HG02610 (cell line): ENCODE results near the gene FLG.
"Not testable (repeated sequence)": the region's sequence is repeated elsewhere in the genome, so short reads cannot be mapped to it uniquely, and the experiment has no call there.

Experiments used
- ATAC-seq: cut with Tn5 transposase; IDR thresholded peaks from one replicate; pipeline ENCODE4 v1.9.1; 2021; ENCODE audit warnings: mild to moderate bottlenecking, moderate library complexity; ENCODE audit not compliant: unreplicated experiment

The FLG gene

DNA sequence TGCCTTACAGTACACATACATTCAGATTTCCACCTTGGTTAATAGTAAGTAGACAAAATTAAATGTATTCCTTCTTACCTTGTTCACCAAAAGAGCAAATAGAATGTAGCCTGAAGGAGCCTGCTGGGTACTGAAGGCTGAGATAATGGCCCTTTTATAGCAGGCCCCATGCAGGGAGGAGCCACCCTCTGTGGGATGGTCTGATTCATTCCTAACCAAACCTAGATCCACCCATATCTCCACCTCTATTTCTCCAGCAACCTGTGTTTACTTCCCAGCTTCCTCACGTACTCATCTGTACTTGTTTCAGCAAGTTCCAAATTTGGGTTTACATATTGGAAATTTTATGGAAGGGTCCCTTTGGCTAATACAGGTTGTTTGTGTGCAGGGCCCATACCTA, at the start of gene FLG:
Gene FLG, minus strand, starts transcription at position 129 of the 400 bp plus-strand sequence. CDS start 9,783 bp downstream, outside the sequence.
- ATAC-seq: no peak

DNA sequence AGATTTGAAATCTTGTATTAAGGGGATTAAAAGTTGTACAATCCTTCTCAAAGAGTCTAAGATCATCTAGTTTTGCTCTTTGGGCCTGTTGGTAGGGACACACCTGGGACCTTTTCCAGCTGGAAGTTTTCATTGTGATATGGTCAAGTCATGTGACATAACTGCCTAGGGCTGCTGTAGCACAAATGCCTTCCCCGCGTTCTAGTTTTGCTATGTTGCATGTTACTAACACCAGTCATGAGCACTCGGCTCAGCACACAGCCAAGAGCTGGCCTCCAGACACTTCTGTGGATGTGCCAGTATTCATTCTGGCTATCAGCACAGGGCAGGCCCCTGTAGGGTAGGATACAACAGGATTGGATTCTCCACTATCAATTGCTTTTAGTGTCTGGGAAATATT, 49.4 kb upstream of the FLG start:
- no peak for ATAC-seq

DNA sequence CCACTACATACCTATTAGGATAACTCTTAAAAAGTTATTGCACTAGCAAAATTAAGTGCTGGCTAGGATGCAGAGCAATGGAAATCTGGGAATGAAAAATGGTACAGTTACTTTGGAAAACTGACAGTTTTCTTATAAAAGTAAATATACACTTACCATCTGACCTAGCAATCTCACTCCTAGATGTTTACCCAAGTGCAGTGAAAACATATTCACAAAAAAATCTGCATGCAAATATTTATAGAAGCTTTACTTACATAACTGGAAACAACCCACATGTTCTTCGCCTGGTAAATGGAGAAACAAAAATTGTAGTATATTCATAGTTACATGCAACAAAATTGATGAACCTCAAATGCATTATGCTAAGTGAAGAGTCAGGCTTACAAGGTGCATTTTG, 47.6 kb upstream of the FLG start:
- no peak for ATAC-seq

DNA sequence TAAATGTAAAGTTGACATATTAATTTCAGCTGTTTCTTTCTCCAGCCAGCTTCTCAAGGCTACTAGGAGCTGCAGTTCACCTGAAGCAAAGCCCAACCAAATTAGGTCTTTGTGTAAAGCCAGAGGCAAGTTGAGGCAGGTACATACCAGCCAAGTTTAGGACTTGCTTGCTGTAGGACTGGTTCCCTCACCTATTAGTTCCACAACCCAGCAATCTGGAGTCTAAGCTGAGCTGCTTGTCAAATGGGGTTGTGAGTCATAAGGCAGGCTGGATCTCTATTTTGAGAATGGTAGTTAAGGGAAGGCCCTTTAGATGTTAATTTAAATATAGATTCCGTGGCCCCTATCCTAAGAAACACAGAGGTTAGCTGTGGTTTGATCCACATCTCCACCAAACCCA, 42.4 kb upstream of the FLG start:
- ATAC-seq: no peak

DNA sequence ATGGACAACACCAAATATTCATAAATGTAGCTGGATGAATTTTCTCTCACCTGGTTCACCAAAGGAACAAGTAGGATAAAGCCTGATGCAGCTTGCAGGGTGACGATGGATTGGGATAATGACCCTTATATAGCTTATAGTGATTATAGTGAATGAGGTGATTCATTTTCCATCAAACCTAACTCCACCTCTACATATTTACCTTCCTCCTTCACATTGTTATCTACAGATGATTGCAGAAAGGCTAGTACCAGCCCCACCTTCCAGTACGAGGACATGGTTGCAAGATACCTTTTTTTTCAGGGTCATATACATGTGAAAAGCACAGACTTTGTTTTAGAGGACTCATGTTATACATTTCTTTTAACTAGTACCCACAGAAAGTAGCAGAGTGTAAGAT, 34.9 kb upstream of the FLG start, which contains the start of gene FLG2:
Gene FLG2, minus strand, starts transcription at position 101 of the 400 bp plus-strand sequence. CDS start 1,122 bp downstream, outside the sequence.
- ATAC-seq: no peak

DNA sequence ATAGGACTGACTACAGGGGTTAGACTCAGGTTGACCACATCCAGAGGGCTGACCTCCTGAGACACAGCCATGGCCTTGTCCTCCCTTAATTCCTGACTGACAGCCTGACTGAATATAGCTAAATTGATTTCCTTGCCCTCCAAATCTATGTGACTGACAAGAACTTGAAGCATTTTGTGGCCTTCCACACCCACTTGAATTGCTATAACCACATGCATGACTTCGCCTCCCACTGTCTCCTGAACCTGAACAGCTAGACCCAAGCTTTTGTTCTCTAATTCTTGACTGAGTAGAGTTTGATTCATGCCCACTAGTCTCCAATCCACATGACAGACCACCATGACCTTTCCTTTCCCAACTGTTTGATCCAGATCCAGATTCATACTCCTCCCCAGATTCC, 31.7 kb upstream of the FLG start:
- no peak for ATAC-seq

DNA sequence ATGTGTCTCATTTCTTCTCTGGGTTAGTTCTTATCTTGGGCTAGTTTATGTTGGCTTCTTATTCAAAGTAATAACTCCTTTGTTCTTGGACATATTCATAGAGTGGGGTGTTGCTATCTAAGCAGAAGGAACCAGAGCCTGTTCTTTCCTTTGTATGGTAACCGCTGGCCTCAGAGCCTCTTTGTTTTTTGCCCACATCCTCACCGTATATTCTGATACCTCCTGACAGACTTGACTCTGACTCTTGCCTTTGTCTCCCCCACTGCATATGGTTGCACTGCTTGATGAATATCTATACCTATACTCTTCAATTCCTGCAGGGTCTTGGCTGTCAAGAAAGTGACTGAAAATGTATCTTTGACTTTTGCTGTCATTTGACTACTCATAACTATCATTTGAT, 24.6 kb upstream of the FLG start:
- no peak for ATAC-seq

DNA sequence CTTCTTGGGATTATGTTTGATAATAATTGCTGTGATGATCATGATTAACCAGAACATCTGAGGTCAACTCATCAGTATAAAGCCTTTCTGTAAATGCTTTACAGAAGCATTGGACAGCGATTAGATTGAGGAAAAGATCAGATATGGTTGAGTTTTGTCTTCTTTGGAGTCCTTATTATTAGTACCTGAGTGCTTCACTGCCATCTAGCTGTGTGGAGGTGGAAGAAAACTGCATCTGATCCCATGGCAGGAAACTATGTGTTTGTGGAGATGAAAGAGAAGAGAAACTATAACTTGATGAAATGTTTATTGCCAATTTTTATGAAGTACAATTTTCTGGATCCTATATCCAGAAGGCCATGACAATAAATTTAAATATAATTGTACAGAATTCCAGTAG, 23.4 kb upstream of the FLG start:
- ATAC-seq: no peak

DNA sequence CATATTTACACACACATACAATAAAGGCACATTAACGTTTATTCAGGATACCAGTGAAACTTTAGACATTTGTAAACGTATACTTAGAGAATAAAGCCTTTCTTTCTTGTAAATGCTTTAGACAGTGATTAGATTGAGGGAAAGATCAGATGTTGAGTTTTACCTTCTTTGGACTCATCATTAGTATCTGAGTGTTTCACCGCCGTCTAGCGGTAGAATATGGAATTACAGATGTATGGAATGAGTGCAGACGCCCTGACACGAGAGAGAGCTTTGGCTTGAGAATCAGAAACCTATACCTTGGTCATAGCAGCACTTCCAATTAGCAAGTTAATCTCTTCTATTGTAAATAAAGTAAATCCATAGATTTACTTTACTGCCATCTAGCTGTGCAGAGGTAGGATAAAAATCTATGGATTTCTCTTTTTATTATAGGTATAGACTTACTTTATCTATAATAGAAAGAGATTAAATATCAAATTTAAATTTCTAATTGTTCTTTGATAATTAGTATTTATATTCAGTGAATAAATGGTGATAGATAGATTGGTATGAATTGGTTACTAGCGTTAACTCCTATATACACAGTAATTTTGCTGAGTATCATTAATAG, 22.2 kb upstream of the FLG start:
- no peak for ATAC-seq

DNA sequence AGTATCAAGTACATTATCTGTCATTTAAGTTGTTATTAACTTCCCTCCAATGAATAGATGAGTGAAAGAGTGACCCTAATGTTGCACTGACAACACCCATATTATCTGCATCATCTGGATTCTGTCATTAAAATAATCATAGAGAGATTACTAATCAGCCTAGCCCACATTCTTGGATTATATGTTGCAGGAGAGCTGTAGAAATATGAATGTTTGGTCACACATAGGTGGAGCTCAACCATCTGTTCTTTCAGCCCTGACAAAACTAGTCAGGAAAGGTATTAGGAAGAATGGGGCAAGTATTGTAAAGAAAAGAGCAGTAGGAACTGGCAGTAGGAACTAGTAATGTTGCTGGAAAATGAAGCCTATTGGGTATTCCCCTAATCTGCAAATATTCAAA, 19.4 kb upstream of the FLG start:
- no peak for ATAC-seq

DNA sequence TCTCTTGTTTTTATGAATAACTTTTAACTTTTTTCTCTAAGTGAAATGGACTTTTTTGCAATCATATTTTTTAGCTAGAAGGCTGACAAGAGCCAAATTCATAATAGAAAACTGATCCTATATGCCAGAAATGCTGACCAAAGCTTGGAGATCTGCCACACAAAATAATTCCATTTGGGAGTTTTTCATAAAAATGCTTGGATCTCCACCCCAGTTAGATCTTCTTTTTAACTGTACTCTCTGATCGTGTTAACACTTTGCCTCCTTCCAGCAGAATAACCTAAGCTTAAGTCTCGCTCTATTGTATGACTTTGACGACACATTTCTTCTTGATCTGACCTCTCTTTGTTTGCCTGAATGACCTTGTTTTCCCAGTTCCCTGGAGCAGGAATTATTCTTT, 18.0 kb upstream of the FLG start:
- no peak for ATAC-seq

DNA sequence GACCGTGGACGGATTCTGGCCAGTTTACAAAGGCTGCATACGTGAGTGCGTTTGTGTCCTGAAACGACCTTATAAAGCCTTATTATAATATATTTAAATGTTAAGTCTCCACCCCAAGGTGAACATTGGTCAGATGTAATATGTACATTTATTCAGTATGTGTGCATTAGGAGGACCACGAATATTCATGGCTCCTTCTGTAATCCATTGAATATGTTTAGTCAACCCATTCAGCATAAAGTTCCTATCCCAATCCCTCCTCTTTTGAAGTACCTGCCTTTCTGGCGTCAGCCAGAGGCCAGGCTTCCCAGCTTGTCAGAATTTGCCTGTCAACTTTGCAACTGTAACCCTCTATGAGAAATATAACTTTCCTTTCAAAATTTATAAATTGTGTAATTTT, 10.4 kb upstream of the FLG start:
- no peak for ATAC-seq

DNA sequence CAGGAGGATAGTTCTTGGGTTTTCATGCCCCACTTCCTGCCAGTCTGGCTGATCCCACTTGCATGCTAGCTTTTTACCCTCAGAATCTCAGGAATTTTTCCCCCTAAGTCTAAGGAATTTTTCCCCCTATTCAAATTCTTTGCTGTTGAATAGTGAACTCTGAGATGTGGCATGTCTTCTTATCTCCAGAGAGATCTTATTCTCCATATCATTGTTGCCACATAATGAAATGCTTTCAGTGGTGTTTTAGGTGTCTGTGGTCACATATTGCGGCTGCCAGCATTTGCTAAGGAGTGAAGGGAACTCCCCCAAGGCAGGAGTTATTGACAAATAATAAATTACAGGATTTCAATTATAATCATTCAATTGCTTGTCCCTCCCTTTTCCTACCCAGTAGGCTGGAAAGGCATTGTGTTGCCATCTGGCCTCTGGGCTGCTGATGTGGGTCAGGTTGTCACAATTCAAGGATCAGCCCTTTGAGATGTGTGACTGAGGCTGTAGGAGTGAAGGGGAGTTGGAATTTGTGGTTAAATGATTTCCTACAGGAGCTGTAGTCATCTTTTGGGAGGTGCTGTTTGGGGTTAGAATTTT, 3.9 kb upstream of the FLG start:
- no peak for ATAC-seq

DNA sequence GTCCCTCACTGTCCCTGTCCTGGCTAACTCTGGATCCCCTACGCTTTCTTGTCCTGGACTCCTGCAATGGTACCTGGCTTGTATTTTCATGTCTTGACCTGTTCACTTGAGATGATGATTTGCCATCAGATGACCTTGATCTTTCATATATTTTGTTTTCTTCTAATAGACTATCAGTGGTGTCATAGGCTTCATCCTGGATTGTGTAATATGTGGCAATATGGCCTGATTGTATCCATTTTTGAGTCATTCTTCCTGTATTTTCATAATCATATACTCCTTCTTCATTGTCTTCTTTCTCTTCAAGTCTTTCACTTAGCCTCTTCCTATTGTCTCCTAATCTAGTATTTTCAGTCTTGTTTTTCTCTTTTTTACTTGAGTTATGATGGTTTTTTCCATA, 11.1 kb downstream of the FLG start:
- ATAC-seq: no peak

DNA sequence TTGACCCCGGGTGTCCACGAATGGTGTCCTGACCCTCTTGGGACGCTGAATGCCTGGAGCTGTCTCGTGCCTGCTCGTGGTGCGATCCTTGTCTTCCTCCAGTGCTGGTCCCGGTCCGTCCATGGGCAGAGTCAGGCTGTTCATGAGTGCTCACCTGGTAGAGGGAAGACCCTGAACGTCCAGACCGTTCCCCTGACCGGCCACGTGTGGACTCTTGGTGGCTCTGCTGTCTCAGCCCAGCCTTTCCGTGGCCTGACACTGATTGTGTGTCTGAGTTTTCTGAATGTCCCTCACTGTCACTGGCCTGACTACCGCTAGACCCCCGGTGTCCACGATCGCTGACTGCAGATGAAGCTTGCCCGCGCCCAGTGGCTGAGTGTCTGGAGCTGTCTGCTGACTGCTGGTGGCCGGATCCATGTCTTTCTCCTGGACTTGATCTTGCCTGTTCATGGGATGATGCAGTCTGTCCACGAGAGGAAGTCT, 11.7 kb downstream of the FLG start:
- no peak for ATAC-seq

DNA sequence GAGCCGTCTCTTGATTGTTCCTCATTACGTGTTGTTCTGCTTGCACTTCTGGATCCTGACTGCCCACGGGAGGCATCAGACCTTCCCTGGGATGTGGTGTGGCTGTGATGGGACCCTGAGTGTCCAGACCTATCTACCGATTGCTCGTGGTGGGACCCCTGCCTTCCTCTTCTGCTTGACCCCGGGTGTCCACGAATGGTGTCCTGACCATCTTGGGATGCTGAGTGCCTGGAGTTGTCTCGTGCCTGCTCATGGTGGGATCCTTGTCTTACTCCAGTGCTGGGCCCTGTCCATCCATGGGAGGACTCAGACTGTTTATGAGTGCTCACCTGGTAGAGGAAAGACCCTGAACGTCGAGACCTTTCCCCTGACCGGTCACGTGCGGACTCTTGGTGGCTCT, 12.9 kb downstream of the FLG start:
- ATAC-seq: not testable (repeated sequence)

DNA sequence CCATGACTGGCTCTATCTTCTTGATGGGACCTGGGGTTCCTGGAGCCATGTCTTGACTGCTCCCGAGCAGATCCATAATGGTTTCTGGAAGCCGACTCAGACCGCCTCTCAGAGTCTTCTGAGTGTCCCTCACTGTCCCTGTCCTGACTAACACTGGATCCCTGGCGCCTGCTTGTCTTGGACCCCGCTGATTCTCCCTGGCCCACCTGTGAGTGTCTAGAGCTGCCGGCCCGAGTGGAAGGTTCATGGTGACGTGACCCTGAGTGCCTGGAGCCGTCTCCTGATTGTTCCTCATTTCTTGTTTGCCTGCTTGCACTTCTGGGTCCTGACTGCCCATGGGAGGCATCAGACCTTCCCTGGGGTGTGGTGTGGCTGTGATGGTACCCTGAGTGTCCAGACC, 15.1 kb downstream of the FLG start:
- no peak for ATAC-seq

DNA sequence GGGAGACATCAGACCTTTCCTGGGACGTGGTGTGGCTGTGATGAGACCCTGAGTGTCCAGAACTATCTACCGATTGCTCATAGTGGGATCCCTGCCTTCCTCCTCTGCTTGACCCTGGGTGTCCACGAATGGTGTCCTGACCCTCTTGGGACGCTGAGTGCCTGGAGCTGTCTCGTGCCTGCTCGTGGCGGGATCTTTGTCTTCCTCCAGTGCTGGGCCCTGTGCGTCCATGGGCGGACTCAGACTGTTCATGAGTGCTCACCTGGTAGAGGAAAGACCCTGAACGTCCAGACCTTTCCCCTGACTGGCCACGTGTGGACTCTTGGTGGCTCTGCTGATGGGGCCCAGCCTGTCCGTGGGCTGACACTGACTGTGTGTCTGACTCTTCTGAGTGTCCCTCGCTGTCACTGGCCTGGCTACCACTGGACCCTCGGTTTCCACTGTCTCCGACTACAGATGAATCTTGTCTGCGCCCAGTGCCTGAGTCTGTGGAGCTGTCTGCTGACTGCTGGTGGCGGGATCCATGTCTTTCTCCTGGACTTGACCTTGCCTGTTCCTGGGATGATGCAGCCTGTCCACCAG, 15.6 kb downstream of the FLG start:
- ATAC-seq: not testable (repeated sequence)

DNA sequence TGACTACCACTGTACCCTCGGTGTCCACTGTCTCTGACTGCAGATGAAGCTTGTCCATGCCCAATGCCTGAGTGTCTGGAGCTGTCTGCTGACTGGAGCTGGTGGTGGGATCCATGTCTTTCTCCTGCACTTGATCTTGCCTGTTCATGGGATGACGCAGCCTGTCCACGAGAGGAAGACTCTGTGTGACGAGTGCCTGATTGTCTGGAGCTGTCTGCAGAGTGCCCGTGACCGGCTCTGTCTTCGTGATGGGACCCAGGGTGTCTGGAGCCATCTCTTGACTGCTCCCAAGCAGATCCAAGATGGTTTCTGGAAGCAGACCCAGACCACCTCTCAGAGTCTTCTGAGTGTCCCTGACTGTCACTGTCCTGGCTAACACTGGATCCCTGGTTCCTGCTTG, 16.3 kb downstream of the FLG start:
- ATAC-seq: not testable (repeated sequence)

DNA sequence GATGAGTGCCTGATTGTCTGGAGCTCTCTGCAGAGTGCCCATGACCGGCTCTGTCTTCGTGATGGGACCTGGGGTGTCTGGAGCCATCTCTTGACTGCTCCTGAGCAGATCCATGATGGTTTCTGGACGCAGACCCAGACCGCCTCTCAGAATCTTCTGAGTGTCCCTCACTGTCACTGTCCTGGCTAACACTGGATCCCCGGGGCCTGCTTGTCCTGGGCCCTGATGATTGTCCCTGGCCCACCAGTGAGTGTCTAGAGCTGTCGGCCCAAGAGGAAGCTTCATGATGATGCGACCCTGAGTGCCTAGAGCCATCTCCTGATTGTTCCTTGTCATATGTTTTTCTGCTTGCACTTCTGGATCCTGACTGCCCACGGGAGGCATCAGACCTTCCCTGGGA, 17.1 kb downstream of the FLG start:
- ATAC-seq: not testable (repeated sequence)

DNA sequence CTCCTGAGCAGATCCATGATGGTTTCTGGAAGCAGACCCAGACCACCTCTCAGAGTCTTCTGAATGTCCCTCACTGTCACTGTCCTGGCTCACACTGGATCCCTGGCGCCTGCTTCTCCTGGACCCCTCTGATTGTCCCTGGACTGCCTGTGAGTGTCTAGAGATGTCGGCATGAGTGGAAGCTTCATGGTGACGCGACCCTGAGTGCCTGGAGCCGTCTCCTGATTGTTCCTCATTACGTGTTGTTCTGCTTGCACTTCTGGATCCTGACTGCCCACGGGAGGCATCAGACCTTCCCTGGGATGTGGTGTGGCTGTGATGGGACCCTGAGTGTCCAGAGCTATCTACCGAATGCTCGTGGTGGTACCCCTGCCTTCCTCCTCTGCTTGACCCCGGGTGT, 18.9 kb downstream of the FLG start:
- ATAC-seq: not testable (repeated sequence)

DNA sequence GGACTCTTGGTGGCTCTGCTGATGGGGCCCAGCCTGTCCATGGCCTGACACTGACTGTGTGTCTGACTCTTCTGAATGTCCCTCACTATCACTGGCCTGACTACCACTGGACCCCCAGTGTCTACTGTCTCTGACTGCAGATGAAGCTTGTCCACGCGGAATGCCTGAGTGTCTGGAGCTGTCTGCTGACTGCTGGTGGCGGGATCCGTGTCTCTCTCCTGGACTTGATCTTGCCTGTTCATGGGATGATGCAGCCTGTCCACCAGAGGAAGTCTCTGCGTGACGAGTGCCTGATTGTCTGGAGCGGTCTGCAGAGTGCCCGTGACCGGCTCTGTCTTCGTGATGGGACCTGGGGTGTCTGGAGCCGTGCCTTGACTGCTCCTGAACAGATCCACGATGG, 20.3 kb downstream of the FLG start:
- not testable (repeated sequence) for ATAC-seq
